Measurements from ENCODE around the gene RNF207.

RNF207 gene

DNA sequence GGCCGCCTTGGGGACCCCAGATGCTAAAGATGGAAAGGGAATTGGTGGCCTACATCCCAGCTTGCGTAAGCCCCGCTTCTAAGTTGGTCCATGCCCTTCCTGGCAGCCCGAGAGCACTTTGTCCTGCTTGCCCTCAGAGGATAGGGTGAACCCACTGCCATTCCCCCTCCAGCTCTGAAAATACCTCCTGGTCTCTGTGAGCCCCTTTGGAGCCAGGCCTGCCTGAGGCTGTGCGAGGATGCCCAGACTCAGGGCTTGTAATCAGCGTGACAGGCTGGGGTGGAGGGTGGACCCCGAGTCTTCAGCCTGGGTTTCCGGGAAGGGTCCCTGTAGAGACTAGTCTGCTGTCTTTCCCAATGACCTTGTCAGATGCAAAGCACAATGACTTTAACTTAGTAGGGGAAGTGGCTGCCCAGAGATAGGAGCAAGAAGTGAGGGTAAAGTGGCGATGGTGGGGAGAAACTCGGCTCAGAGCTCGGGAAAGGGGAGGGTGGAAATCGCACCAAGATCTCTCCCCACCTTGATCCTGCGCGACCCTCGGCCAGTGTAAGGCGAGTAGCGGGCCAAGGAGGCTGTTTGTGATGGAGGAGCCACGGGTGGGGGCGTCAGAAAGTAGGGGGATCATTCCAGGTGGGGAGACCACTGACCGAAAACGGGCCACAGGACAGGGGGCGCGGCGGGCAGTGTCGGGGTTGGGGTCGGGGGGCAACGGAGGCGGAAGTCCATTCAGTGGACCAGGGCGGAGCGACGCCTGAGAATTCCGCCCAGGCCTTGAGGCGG, 35.4 kb downstream of the RNF207 start:
- Histone ChIP-seq H3K27me3 (ENCODE audit: control insufficient read depth in 3 of 3, insufficient read depth in 3 of 3, low read depth in 1 of 3, low read length in 3 of 3) (peaks cover 15 to 40% (median 20%) of the 10 kb centered on the region in 3 experiments), H3K18ac (ENCODE audit: low read length) (peak overlapping the region; percentile 91), H3K4me3 (ENCODE audit: low read length in 2 of 2) (peak overlapping the region in 1 of 2 donors; percentile 45)

DNA sequence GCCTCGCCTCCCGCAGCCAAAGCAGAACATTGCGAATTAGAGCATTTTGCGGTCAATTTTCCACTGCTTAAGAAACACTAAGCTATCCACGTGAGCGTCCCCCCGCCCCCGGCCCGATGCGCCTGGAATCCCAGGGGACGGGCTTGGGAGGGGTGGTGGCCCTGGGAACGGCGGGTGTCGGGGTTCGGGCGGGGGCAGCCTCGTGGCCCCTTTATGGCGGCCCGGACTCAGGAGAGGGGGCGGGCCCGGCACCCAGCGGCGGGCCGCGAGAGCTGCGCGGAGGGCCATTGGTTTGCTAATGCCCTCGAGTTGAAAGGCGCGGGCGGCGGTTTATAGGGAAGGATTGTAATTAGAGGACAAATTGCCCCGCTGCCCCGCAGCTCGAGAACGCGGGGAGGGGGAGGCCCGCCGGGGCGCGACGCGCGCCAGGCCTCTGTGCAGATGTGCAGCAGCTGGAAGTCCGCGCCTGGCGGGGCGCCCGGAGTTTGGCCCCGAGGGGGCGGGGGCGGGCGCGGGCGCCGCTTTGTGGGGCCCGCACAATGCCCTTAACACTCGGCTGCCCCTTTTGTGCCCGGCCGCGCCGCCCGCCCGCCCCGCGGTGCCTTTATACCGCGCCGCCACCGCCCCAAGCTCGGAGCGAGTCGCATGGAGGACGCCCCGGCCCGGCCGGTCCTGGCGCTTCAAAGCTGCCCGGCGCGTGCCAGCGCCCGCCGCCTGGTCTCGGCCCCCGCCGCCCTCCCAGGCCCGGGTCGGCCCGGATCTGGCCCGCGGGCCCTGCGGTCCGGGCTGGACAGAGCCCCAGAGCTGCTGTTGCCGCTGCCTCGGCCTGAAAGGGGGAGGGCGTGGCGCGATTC, 36.2 kb downstream of the RNF207 start:
- no CpG with 5 or more reads among the region's 99 CpGs for WGBS, 2 donors (ENCODE audit: extremely low coverage in 2 of 2, insufficient read length in 2 of 2, insufficient replicate concordance in 1 of 2)
- Histone ChIP-seq H2AK5ac (ENCODE audit: low read depth, low read length) (peak overlapping the region; percentile 87), H2BK5ac (ENCODE audit: low read length) (peak overlapping the region; percentile 32), H3K4ac (ENCODE audit: low read length) (no peak overlapping the region), H2BK120ac (ENCODE audit: low read depth, low read length) (peak overlapping the region; percentile 31), H3K27ac (replicated peaks; ENCODE audit: low read length) (no peak overlapping the region), H3K79me1 (ENCODE audit: low read depth, low read length) (no peaks in the 10 kb centered on the region), H3K4me3 (ENCODE audit: low read length in 2 of 2) (peak overlapping the region in 1 of 2 donors; percentile 45), H3K23ac (ENCODE audit: low read depth, low read length, poor library complexity) (no peak overlapping the region), H3K18ac (ENCODE audit: low read length) (peak overlapping the region; percentile 91), H2AFZ (ENCODE audit: low read length) (peak overlapping the region; percentile 79), H3K14ac (ENCODE audit: low read length) (peak overlapping the region; percentile 38), H3K36me3 (replicated peaks in 1 of 2; ENCODE audit: control insufficient read depth in 2 of 2, insufficient read depth in 2 of 2, low read length in 2 of 2) (no peaks in the 10 kb centered on the region), H3K4me2 (ENCODE audit: insufficient read depth, low read length, poor library complexity, severe bottlenecking) (peak overlapping the region; percentile 83), H3K9me3 (replicated peaks in 1 of 2; ENCODE audit: control insufficient read depth in 2 of 2, insufficient read depth in 1 of 2, low read depth in 1 of 2, low read length in 2 of 2) (peaks cover 0 to under 1% of the 10 kb centered on the region in 2 donors), H4K91ac (ENCODE audit: low read depth, low read length, poor library complexity) (no peak overlapping the region), H3K9ac (ENCODE audit: low read depth, low read length, poor library complexity) (peak overlapping the region; percentile 70), H3K27me3 (ENCODE audit: control insufficient read depth in 3 of 3, insufficient read depth in 3 of 3, low read depth in 1 of 3, low read length in 3 of 3) (peaks cover 15 to 43% (median 20%) of the 10 kb centered on the region in 3 experiments), H3K4me1 (ENCODE audit: control insufficient read depth in 2 of 2, insufficient read depth in 1 of 2, low read depth in 1 of 2, low read length in 2 of 2) (peaks cover 39 to 58% of the 10 kb centered on the region in 2 donors), H4K8ac (ENCODE audit: low read depth, low read length) (no peak overlapping the region), H2BK15ac (ENCODE audit: low read length) (peak overlapping the region; percentile 32), H2BK12ac (ENCODE audit: low read length) (peak overlapping the region; percentile 10)
- no peak for DNase-seq (ENCODE audit: low spot score)

More for the DNA sequence above, 35.4 kb downstream of the RNF207 start:
- Histone ChIP-seq H3K27ac (replicated peaks; ENCODE audit: low read length) (no peak overlapping the region), H3K4me1 (ENCODE audit: control insufficient read depth in 2 of 2, insufficient read depth in 1 of 2, low read depth in 1 of 2, low read length in 2 of 2) (peaks cover 33 to 51% of the 10 kb centered on the region in 2 donors), H3K4me2 (ENCODE audit: insufficient read depth, low read length, poor library complexity, severe bottlenecking) (peak overlapping the region; percentile 83), H4K91ac (ENCODE audit: low read depth, low read length, poor library complexity) (no peak overlapping the region), H2BK5ac (ENCODE audit: low read length) (peak overlapping the region; percentile 35), H3K79me1 (ENCODE audit: low read depth, low read length) (no peaks in the 10 kb centered on the region), H3K9me3 (replicated peaks in 1 of 2; ENCODE audit: control insufficient read depth in 2 of 2, insufficient read depth in 1 of 2, low read depth in 1 of 2, low read length in 2 of 2) (peaks cover 0 to 3% of the 10 kb centered on the region in 2 donors), H4K8ac (ENCODE audit: low read depth, low read length) (no peak overlapping the region), H2AK5ac (ENCODE audit: low read depth, low read length) (peak overlapping the region; percentile 87), H3K23ac (ENCODE audit: low read depth, low read length, poor library complexity) (peak overlapping the region; percentile 91), H3K4ac (ENCODE audit: low read length) (no peak overlapping the region), H2AFZ (ENCODE audit: low read length) (peak overlapping the region; percentile 79), H2BK120ac (ENCODE audit: low read depth, low read length) (peak overlapping the region; percentile 31), H3K9ac (ENCODE audit: low read depth, low read length, poor library complexity) (peak overlapping the region; percentile 70), H2BK12ac (ENCODE audit: low read length) (peak overlapping the region; percentile 94), H2BK15ac (ENCODE audit: low read length) (peak overlapping the region; percentile 32), H3K14ac (ENCODE audit: low read length) (peak overlapping the region; percentile 38), H3K36me3 (replicated peaks in 1 of 2; ENCODE audit: control insufficient read depth in 2 of 2, insufficient read depth in 2 of 2, low read length in 2 of 2) (no peaks in the 10 kb centered on the region)
- WGBS, 2 donors (ENCODE audit: extremely low coverage in 2 of 2, insufficient read length in 2 of 2, insufficient replicate concordance in 1 of 2), result no CpG with 5 or more reads among the region's 33 CpGs
- DNase-seq (ENCODE audit: low spot score), result no peak

DNA sequence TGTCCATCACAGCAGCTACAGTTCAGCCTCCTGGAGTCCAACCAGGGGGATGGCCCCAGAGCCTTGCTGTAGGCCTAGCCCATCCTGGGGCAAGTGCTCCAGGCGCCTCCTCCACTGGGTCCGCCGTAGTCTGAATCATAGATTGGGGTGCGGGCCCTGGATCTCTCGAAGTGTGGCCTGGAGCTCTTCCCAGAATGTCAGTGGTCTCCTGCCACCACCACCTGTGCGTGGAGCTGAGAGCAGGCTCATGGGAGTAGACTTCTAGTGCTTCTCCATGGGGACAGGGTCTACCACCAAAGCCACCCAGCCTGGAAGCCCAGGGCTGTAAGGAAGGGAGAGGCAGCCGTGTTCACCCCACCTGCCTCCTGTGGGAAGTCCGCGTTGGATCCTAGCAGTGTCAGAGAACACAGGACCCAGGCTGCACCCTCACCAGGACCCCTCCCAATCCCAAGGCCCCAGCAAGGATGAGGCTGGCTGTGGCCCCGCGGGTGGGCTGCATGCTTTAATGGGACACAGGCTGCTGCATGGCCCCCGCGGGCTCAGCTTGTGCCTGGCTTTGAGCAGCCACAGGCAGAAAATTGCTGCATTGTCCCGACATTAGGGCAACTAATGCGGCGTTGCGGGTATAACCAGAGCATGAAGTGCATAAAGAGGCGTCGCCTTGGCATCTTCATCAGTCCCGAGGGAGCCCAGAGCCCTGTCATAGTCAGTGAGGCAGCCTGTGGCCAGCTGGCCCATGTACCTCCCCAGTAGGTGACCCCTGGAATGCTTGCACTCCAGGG, 37.3 kb downstream of the RNF207 start:
- no CpG with 5 or more reads among the region's 20 CpGs for WGBS, 2 donors (ENCODE audit: extremely low coverage in 2 of 2, insufficient read length in 2 of 2, insufficient replicate concordance in 1 of 2)
- Histone ChIP-seq H3K4me3 (ENCODE audit: low read length in 2 of 2) (peak overlapping the region in 1 of 2 donors; percentile 45), H3K27me3 (ENCODE audit: control insufficient read depth in 3 of 3, insufficient read depth in 3 of 3, low read depth in 1 of 3, low read length in 3 of 3) (peaks cover 15 to 43% (median 20%) of the 10 kb centered on the region in 3 experiments)

More for the DNA sequence above, 37.3 kb downstream of the RNF207 start:
- Histone ChIP-seq H3K14ac (ENCODE audit: low read length) (peak overlapping the region; percentile 92), H3K9me3 (replicated peaks in 1 of 2; ENCODE audit: control insufficient read depth in 2 of 2, insufficient read depth in 1 of 2, low read depth in 1 of 2, low read length in 2 of 2) (no peaks in the 10 kb centered on the region), H3K79me1 (ENCODE audit: low read depth, low read length) (no peaks in the 10 kb centered on the region), H3K4me1 (ENCODE audit: control insufficient read depth in 2 of 2, insufficient read depth in 1 of 2, low read depth in 1 of 2, low read length in 2 of 2) (peaks cover 39 to 59% of the 10 kb centered on the region in 2 donors), H3K36me3 (replicated peaks in 1 of 2; ENCODE audit: control insufficient read depth in 2 of 2, insufficient read depth in 2 of 2, low read length in 2 of 2) (no peaks in the 10 kb centered on the region), H3K9ac (ENCODE audit: low read depth, low read length, poor library complexity) (no peak overlapping the region), H2BK15ac (ENCODE audit: low read length) (peak overlapping the region; percentile 51), H2BK120ac (ENCODE audit: low read depth, low read length) (no peak overlapping the region), H4K91ac (ENCODE audit: low read depth, low read length, poor library complexity) (no peak overlapping the region), H2BK5ac (ENCODE audit: low read length) (peak overlapping the region; percentile 88), H4K8ac (ENCODE audit: low read depth, low read length) (no peak overlapping the region), H2AK5ac (ENCODE audit: low read depth, low read length) (peak overlapping the region; percentile 92), H3K4me2 (ENCODE audit: insufficient read depth, low read length, poor library complexity, severe bottlenecking) (no peak overlapping the region), H3K18ac (ENCODE audit: low read length) (peak overlapping the region; percentile 32), H3K23ac (ENCODE audit: low read depth, low read length, poor library complexity) (peak overlapping the region; percentile 82), H3K4ac (ENCODE audit: low read length) (no peak overlapping the region), H3K27ac (replicated peaks; ENCODE audit: low read length) (no peak overlapping the region), H2BK12ac (ENCODE audit: low read length) (peak overlapping the region; percentile 32), H2AFZ (ENCODE audit: low read length) (no peak overlapping the region)
- DNase-seq (ENCODE audit: low spot score), result no peak

All from neuronal stem cell (in vitro differentiated cells).